NOMO-1 treated with dmso at 0.1 percent for 144 hours (cell line): ENCODE measurements around the gene PLS3.

Experiments
- DNase-seq: peaks from one replicate; lab custom pipeline; 2025; ENCODE audit not compliant: unreplicated experiment; lab: John Stamatoyannopoulos, UW

PLS3 gene

GRCh38 chrX:115564243-115564642 lies 3.3 kb downstream of the PLS3 start:
- no peak for DNase-seq

DNA sequence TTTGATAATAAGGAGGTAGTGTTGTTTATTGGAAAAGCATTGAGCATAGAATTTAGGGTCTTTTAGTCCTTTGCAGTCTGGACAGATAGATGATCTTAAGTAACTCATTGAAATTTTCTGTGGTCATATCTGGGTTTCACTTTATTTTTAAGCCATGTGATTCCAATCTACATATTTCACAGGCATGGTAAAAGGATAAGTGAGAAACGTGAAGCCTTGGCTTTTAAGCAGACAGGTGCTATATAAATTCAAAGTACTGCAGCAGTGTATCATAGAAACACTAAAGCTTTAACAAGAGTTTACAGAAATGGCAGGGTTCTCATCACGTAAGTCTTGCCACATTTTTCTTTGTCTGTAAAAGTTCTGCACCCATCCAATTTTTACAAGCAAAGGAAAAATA lies 4.9 kb downstream of the PLS3 start:
- no peak for DNase-seq

DNA sequence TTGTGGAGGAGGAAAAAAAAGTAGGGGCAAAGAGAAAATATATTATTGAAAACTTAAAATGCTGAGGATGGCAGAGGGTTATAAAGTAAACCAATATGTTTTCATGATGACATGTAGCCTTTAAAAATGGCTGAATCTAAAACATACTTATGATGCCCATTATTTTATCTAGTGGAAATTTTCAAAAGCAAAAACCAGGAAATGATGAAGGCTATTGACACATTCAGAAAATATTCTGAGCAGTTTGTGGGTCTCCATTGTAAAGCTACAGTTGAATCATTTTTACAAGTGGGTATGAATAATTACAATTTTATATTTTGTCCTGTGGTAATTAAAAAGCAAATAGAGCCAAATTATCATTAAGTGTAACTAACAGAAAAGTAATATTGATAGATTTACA lies 10.7 kb downstream of the PLS3 start:
- no peak for DNase-seq

GRCh38 chrX:115573185-115573584 lies 12.2 kb downstream of the PLS3 start:
- DNase-seq = no peak

DNA sequence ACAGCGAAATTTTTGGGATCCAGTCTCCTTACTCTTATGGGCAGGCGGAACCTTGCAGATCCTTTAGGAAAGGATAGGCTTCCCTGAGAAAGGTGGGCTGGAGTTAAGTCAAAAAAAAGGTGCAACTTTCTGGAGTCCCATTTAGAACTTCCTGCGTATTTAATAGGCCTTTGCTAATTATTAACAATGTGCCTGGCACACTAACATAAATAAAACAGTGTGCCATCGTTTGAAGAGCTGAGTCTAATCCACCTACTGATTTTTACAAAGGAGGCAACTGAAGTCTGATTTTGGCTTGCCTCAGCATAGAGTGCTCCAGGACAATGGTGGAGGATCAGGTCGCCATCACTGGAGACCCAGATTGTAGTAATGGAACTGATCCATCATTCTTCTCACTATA lies 15.7 kb downstream of the PLS3 start:
- DNase-seq = no peak

- DNase-seq = no peak
Measured at GRCh38 chrX:115579327-115579726, 18.4 kb downstream of the PLS3 start.

DNA sequence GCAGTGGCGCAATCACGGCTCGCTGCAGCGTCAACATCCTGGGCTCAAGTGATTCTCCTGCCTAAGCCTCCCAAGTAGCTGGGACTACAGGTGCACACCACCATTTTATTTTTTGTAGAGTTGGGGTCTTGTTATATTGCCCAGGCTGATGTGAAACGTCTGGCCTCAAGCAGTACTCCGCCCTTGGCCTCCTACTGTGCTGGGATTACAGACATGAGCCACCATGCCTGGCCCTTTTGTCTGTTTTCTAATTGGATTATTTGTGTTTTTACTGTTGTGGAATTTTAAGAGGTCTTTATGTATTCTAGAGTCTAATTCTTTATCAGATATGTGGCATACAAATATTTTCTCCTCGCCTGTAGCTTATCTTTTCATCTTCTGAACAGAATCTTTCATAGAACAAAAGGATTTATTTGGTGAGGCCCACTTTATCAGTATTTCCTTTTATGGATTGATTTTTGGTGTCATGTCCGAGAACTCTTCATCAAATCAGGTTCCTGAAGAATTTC lies 18.9 kb downstream of the PLS3 start:
- no peak for DNase-seq

- DNase-seq = no peak
Measured at GRCh38 chrX:115581759-115582615, 21.0 kb downstream of the PLS3 start.

- DNase-seq = no peak
Measured at GRCh38 chrX:115582616-115583495, 21.9 kb downstream of the PLS3 start.

GRCh38 chrX:115583496-115584004 lies 22.6 kb downstream of the PLS3 start:
- DNase-seq = no peak

DNA sequence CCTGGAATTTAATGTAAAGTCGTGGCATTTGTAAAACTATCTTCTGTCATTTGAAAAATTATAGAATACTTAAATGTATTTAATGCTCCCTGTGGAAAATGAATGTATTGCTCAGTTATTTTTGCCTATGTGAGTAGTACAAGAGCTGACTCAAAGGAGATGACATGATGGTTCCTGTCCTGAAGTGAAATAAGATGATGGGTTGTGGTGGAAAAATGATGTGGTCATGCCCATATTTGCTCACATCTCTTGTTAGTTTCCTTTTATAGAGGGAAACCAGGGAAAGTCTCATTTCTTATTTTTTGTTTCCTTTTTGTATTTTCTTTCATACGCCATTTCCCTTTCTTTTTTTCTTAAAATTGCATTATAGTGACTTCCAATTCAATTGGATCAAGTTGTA lies 23.7 kb downstream of the PLS3 start:
- no peak for DNase-seq

DNA sequence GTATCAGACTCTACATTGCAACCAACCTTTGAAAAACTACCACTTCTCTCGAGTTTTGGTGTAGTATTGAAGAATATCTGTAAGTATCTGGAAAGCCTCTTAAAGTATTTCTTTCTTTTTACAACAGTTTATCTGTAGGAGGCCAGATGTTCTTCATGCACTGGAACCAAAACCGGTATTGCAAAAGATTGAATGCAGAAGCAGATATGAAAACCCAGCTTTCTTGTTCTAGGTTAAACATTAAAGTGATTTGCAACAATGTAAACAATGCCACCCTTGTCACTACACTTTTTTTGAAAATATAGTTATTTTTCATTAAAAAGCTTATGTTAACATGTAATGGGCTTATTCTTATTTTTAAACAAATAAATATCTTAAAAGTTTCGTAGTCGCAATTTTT lies 27.2 kb downstream of the PLS3 start:
- no peak for DNase-seq

GRCh38 chrX:115589419-115589818 lies 28.4 kb downstream of the PLS3 start:
- DNase-seq = no peak

GRCh38 chrX:115591420-115591819 lies 30.4 kb downstream of the PLS3 start:
- no peak for DNase-seq

DNA sequence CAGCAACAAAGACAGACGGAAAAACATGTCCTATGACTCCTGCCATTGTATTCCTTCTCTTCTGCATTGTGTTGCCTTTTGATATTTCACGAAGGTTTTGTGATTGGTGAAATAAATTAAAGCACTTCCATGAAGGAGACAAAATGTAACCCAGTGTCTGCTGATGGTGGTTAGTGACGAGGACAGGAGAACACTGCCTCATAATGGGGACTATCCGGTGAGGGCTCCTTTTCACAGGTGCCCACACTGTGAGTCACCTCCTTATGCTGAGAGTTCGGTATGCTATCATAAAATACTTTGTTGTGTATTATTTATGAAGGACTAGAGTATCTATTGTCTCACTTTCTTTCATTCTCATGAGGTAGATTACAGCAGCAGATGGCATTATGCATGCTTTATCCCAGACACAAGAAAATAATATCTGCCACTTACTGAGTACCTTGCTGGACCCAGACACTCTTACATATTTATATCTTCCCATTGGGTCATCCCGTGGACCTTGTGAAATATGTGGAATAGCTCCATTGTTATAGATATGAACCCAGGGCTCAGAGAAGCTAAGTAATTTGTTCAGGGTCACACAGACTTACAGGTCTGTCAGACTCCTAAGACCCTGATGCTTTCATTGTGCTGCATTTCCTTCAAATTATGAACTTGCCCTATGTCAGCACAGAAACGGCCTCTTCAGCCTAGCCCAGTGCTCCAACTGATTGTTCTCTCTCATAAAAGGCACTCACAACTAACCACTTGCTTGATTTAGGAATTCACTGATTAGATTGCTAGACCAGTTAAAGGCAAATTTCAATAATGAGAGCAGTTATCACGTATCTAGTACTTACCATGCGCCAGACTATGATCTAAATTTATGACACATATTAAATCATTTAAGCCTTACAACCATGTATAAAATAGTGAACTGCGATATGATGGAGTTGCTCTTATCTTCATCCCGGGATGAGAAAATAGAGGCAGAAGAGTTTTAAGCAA lies 31.2 kb downstream of the PLS3 start:
- no peak for DNase-seq

DNA sequence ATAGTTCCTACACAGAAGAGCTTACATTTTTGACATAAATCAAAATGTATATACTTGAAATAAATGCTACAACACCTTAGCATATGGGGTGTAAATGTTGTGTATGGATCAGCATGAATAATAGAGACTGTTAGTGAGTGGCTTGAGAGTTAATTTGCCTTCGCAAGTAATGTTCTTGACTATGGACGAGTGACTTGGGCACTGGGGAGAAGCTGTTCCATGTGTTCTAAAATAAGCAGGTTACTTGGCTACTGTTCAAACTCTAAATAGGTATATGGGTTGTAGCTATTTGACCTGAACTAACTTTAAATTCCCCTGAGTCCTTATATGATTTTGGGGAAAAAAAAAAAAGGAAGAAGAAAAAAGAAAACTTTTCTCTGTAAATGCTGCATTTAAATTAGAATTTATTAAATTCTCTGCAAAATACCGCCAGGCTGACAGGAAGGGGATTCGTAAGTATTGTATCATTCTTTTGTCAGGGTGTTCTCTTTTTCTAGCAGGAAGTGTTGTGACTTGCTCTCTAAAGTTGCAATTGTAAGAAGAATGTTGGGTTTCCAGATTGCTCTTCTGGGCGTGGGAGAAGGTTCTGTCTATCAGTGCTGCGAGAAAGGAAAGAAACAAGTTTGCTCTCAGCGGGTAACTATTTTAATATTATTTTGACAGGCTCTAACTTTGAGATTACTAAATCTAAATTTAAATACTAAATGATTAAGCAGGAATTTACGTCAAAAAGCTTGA lies 32.2 kb downstream of the PLS3 start:
- no peak for DNase-seq

GRCh38 chrX:115595049-115595448 lies 34.1 kb downstream of the PLS3 start:
- DNase-seq = no peak

DNA sequence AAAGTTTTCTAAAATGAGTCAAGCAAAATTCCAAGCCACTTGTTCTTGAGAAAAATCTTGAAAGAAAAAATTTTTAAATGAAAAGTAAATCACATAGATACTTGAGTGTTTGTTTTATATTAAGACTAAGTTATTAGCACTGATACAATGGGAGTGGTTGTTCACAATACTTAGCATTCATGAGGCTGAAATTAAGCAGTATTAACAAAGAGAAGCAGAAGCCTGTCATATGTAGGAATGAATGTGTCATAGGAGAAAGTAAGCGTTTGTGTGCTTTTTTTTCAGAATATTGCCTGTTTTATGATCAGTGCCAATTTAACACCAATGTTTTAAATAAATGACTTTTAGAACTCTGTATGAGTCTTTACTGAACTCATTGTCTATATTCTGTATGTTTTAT lies 37.6 kb downstream of the PLS3 start:
- no peak for DNase-seq

DNA sequence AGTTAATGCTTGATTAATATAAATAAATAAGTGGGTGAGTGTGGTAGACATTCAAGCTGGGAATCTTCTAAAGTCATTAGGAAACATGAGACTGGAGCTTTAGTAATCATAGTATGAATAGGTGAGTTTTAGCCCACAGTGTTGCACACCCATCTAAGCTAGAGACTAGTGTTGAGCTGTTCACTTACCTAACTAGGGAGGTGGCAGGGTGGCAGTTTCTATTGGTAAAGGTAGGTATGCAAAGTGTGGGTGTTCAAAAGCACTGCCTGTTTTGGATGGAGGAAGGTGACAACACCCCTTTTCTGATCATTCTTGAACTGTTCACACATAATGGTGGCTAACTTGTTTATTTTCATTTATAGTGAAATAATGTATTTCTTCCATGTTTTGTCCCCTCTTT lies 41.3 kb downstream of the PLS3 start:
- DNase-seq = no peak
